SKM-1 (cell line): ENCODE results near the gene ARHGEF7.
"Not testable (repeated sequence)": the region's sequence is repeated elsewhere in the genome, so short reads cannot be mapped to it uniquely, and the experiment has no call there.

ENCODE experiments used
- DNase-seq: peaks from one replicate; lab custom pipeline; 2025; ENCODE audit not compliant: unreplicated experiment; lab: John Stamatoyannopoulos, UW

ARHGEF7 gene

GRCh38 chr13:111166882-111167675 lies 52.0 kb downstream of the ARHGEF7 start:
- no peak for DNase-seq

- no peak for DNase-seq
These were observed 53.0 kb downstream of the ARHGEF7 start for GRCh38 chr13:111168107-111168506.

- DNase-seq, result no peak
These were observed 56.0 kb downstream of the ARHGEF7 start for GRCh38 chr13:111171112-111171511.

GRCh38 chr13:111171629-111172028 lies 56.5 kb downstream of the ARHGEF7 start:
- no peak for DNase-seq

GRCh38 chr13:111174377-111175114 lies 59.4 kb downstream of the ARHGEF7 start:
- no peak for DNase-seq

GRCh38 chr13:111175372-111175771 lies 60.3 kb downstream of the ARHGEF7 start:
- DNase-seq, result no peak

- DNase-seq, result no peak
These were observed 60.8 kb downstream of the ARHGEF7 start for GRCh38 chr13:111175935-111176334.

- no peak for DNase-seq
These were observed 61.3 kb downstream of the ARHGEF7 start for GRCh38 chr13:111176421-111176820.

- no peak for DNase-seq
These were observed 62.1 kb downstream of the ARHGEF7 start for GRCh38 chr13:111177081-111177711.

GRCh38 chr13:111177921-111178320 lies 62.8 kb downstream of the ARHGEF7 start:
- no peak for DNase-seq

GRCh38 chr13:111178402-111178801 lies 63.3 kb downstream of the ARHGEF7 start:
- DNase-seq, result no peak

GRCh38 chr13:111179908-111180760 lies 65.0 kb downstream of the ARHGEF7 start:
- no peak for DNase-seq

GRCh38 chr13:111181977-111182376 lies 66.9 kb downstream of the ARHGEF7 start:
- DNase-seq, result no peak

GRCh38 chr13:111183087-111183645 lies 68.1 kb downstream of the ARHGEF7 start:
- no peak for DNase-seq

GRCh38 chr13:111183959-111184358 lies 68.8 kb downstream of the ARHGEF7 start:
- DNase-seq, result no peak

- no peak for DNase-seq
These were observed 69.6 kb downstream of the ARHGEF7 start for GRCh38 chr13:111184458-111185401.

GRCh38 chr13:111186305-111186935 lies 71.3 kb downstream of the ARHGEF7 start:
- no peak for DNase-seq

GRCh38 chr13:111187960-111188541 lies 72.9 kb downstream of the ARHGEF7 start:
- no peak for DNase-seq

- DNase-seq, result not testable (repeated sequence)
These were observed 74.0 kb downstream of the ARHGEF7 start for GRCh38 chr13:111189064-111189505.
